Colonic mucosa (tissue), 4 donors: ENCODE data around the gene WWOX. TPM values are rescaled to one million over a fixed set of nuclear protein-coding genes. Genes with fewer than 3 reads are reported as not detected.

ENCODE experiments used
- DNase-seq: peaks from one replicate; pipeline ENCODE4 v3.0.0-alpha.2; 2020
- H3K27ac ChIP-seq: fragments of 200-600 bp; one replicate; pipeline ENCODE4 v1.8.0; 2021
- H3K27me3 ChIP-seq: fragments of 200-600 bp; one replicate; pipeline ENCODE4 v1.8.0; 2021
- H3K36me3 ChIP-seq: fragments of 200-600 bp; one replicate; pipeline ENCODE4 v1.8.0; 2021
- H3K4me1 ChIP-seq: fragments of 200-600 bp; one replicate; pipeline ENCODE4 v1.8.0; 2021; ENCODE audit warnings: mild to moderate bottlenecking
- H3K4me3 ChIP-seq: fragments of 200-600 bp; one replicate; pipeline ENCODE4 v1.8.0; 2021
- H3K9ac ChIP-seq, 2 donors: one replicate each; pipeline ENCODE4 v1.7.0; 2013; ENCODE audit warnings: control low read depth in 2 of 2, low read depth in 2 of 2, low read length in 2 of 2
- H3K9me3 ChIP-seq: fragments of 200-600 bp; one replicate; pipeline ENCODE4 v1.8.0; 2021
- intact Hi-C: fragments of 100-400 bp; cut with DNase I; formaldehyde crosslinking; loops from one replicate; pipeline ENCODE4 v1.14.1; 2022
- total RNA-seq, 2 donors: library from RNA; stranded (reverse); fragmentation: NEBNext Ultra II Directional in 1 of 2; extraction: Animal tissue kit (Norgen Biotek cat#: 25700) in 1 of 2; gene quantifications; one replicate each; pipeline ENCODE4 v1.2.1, GENCODE V29; 2021
- TF ChIP-seq, protein P1 (sequence below): fragments of 200-600 bp; IDR thresholded peaks from one replicate; pipeline ENCODE4 v1.8.0; 2022; ENCODE audit warnings: antibody characterized with exemption, mild to moderate bottlenecking
- donor health status: healthy.
- donor health status: DM: no; HTN: no; CAD: no.
- donor health status: DM: no; HTN: no; CAD: no.

The WWOX gene
- total RNA-seq, 2 donors from 2014 or later, result 7.2 to 11.0 TPM

DNA sequence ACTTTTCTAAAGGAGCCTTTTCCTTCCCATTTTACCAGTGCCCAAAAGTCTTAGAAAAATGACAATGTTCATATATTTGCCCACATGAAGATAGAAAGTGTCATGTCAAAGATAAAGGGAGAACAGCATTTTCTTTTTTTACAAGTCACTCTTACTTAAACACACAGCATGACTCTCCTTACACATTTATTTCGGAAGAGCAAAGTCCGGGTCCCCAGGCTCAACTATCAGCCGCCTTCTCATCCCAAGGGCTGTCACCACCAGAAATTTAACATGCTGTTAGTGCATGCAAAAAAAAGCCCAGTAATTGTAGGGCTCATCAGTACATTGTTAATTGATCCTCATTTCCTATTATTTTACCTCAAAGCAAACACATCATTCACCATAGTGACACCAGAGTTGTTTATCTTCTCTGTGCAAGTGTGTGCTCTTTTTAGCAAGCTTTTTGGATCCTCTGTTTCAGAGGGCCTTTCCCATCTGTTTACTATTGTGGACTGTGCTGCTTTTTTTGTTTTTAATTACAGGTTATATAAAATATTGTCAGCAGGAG is 560.3 kb downstream of the WWOX start:
- no peak overlapping the region for H3K27ac ChIP-seq
- no peak overlapping the region for H3K9ac ChIP-seq
- TF ChIP-seq, protein P1, sequence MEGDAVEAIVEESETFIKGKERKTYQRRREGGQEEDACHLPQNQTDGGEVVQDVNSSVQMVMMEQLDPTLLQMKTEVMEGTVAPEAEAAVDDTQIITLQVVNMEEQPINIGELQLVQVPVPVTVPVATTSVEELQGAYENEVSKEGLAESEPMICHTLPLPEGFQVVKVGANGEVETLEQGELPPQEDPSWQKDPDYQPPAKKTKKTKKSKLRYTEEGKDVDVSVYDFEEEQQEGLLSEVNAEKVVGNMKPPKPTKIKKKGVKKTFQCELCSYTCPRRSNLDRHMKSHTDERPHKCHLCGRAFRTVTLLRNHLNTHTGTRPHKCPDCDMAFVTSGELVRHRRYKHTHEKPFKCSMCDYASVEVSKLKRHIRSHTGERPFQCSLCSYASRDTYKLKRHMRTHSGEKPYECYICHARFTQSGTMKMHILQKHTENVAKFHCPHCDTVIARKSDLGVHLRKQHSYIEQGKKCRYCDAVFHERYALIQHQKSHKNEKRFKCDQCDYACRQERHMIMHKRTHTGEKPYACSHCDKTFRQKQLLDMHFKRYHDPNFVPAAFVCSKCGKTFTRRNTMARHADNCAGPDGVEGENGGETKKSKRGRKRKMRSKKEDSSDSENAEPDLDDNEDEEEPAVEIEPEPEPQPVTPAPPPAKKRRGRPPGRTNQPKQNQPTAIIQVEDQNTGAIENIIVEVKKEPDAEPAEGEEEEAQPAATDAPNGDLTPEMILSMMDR, result no peak
- intact Hi-C loops, result no loop called here
- no peaks in the 10 kb centered on the region for H3K27me3 ChIP-seq
- no peaks in the 10 kb centered on the region for H3K4me1 ChIP-seq
- DNase-seq, result no peak
- H3K36me3 ChIP-seq, result no peaks in the 10 kb centered on the region
- no peaks in the 10 kb centered on the region for H3K9me3 ChIP-seq
- no peak overlapping the region for H3K4me3 ChIP-seq

DNA sequence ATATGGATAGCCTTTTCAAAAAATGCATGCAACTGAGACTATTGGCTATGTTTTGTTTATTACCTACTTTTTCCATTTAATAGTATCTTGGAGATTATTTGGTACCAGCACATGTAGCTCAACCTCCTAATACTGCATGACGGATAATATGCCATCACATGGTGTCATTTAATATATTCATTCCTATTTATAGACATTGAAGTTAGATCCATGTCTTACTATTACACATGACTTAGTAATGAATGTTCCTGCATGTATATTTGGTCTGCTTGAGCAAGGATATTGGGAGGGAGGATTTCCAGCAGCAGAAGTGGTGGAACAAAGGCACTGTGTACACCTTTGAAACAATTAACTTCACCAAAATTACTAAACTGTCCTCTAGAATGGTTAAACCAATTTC is 561.3 kb downstream of the WWOX start:
- no peak overlapping the region for H3K4me3 ChIP-seq
- no peak overlapping the region for H3K27ac ChIP-seq
- TF ChIP-seq, protein P1, result no peak
- H3K4me1 ChIP-seq, result no peaks in the 10 kb centered on the region
- H3K9me3 ChIP-seq, result no peaks in the 10 kb centered on the region
- no peak overlapping the region for H3K9ac ChIP-seq
- no peak for DNase-seq
- intact Hi-C loops, result no loop called here
- no peaks in the 10 kb centered on the region for H3K27me3 ChIP-seq
- no peaks in the 10 kb centered on the region for H3K36me3 ChIP-seq

DNA sequence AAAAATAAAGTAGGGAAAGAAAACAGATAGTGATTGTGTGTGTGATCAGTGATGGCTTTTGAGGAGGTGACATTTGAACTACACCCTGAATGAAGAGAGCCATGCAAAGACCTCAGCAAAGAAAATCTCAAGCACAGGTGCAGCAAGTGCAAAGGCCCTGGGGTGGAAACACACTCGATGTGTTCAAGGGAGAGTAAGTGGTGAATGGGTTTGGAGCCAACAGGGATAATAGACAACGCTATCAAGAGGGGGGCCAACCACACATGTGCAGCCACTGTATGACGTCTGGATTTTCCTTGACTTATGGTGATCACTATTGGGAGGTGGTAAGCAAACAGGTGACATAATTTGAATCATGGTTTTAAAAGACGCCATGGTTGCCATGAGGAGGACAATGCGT is 564.2 kb downstream of the WWOX start:
- Histone ChIP-seq H3K9ac (no peak overlapping the region), H3K27ac (no peak overlapping the region), H3K4me3 (no peak overlapping the region), H3K27me3 (no peaks in the 10 kb centered on the region), H3K9me3 (no peaks in the 10 kb centered on the region), H3K4me1 (no peaks in the 10 kb centered on the region), H3K36me3 (no peaks in the 10 kb centered on the region)
- intact Hi-C loops, result no loop called here
- no peak for DNase-seq
- TF ChIP-seq, protein P1, result no peak

DNA sequence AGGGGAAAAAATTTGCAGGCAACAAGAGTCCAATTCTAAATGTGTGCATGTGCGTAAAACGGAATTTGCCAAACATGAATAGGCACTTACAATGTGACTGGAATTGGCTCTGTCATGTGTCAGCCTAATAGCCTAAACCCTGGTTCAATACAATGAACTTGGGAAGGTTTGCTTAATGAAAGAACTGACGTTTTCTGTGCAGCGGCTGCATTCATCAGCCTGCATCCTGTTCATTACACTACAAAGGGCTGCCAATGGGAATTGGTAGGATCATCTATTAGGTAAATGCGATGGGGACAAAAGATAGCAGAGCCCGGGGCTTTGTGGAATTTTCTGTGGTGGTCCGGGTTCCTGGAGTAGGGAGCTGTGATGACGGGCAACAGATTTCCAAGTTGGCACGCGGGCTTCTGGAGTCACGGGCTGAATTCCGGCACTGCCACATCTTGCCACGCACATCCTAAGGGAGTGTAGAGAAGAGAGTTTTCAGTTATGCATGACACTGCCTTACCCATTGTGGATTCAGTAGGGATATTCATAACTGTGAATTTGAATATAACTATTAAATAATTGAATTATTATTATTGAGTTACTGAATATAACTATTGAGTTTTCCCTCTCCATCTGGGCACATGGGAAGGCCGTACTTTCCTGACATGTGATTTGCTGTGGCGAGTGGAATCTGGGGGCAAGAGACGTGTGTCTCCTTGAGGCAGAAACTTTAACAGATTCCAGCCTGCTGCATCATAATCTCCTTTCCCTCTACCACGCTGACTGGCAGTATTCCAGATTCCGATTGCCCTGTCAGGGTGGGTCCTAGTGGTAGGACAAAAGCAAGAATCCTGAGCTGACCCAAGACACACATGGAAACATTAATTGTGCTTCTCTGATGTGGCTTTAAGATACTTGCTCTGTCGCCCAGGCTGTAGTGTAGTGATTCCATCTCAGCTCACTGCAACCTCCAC is 565.6 kb downstream of the WWOX start:
- Histone ChIP-seq H3K27me3 (no peaks in the 10 kb centered on the region), H3K27ac (no peak overlapping the region), H3K36me3 (no peaks in the 10 kb centered on the region), H3K4me1 (no peaks in the 10 kb centered on the region), H3K4me3 (no peak overlapping the region), H3K9me3 (no peaks in the 10 kb centered on the region), H3K9ac (no peak overlapping the region)
- DNase-seq, result no peak
- TF ChIP-seq, protein P1, result no peak
- intact Hi-C loops, result no loop called here

DNA sequence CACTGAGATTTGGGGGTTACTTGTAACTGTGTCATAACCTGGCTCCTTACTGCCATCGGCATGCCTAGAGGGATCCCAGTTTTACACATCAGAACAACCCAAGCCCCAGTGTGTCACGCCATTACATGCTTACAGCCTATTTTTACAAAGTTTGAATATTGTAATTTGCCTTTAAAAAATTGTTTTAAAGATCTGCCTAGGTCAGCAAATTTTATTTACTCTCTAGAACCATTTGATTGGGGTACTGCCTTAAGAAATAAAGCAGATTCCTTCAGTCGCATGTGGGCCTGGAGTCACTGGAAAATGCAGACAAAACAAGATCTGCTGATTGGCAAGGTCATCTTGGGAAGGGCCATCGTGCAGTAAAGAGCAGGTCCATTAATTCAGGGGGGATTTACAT is 566.9 kb downstream of the WWOX start:
- Histone ChIP-seq H3K36me3 (no peaks in the 10 kb centered on the region), H3K4me3 (no peak overlapping the region), H3K9ac (no peak overlapping the region), H3K27me3 (no peaks in the 10 kb centered on the region), H3K9me3 (no peaks in the 10 kb centered on the region), H3K27ac (no peak overlapping the region), H3K4me1 (no peaks in the 10 kb centered on the region)
- TF ChIP-seq, protein P1, result no peak
- intact Hi-C loops, result no loop called here
- no peak for DNase-seq
